Bronchial smooth muscle cell (primary cell): ENCODE data around the gene ASB14. TPM values are rescaled to one million over a fixed set of nuclear protein-coding genes. Genes with fewer than 3 reads are reported as not detected.

ENCODE experiments used
- total RNA-seq: library from RNA; depleted of rRNA; stranded (reverse); fragments of >200 nt; gene quantifications from 2 replicates; pipeline ENCODE4 v1.2.1, GENCODE V29; 2014

The ASB14 gene
- total RNA-seq, result 0.17 TPM in 1 of 2 replicates, not detected in the other

GRCh38 chr3:57292159-57292896 is at the start of gene ASB14:
ASB14 (minus strand) TSS chr3:57292685; CDS start chr3:57292033, 652 bp downstream.

GRCh38 chr3:57227204-57227929 is 65.1 kb downstream of the ASB14 start, which contains the start of gene APPL1:
APPL1 (plus strand) TSS chr3:57227729; CDS start chr3:57227884, 155 bp downstream.

Other genes with a start within 250 kb of the ASB14 start
- gene SPATA12, start 232.0 kb downstream of the ASB14 start, total RNA-seq, result under 0.01 TPM in 1 of 2 replicates, not detected in the other
- 4.7 and 5.2 TPM in 2 replicates for gene IL17RD, start 127.3 kb downstream of the ASB14 start, total RNA-seq
- gene HESX1, start 92.7 kb downstream of the ASB14 start, total RNA-seq, result 0.34 and 0.79 TPM in 2 replicates
- gene APPL1, start 65.0 kb downstream of the ASB14 start, total RNA-seq, result 31.9 and 32.5 TPM in 2 replicates